Activated naive CD4-positive, alpha-beta T cell treated with Interleukin-2 at 50 U/mL for 16 hours (primary cell): Measurements from ENCODE around the gene TRPV4.
"Not testable (repeated sequence)": the region's sequence is repeated elsewhere in the genome, so short reads cannot be mapped to it uniquely, and the experiment has no call there.

Experiments used
- DNase-seq: peaks from one replicate; pipeline ENCODE4 v3.0.0-alpha.2; 2020

TRPV4 gene

GRCh38 chr12:109833307-109834189, at the start of gene TRPV4:
Gene TRPV4 (minus strand): TSS chr12:109833398. CDS start chr12:109814796, 18,602 bp downstream.
- DNase-seq, result no peak

GRCh38 chr12:109881752-109882151, 48.6 kb upstream of the TRPV4 start:
- no peak for DNase-seq

- DNase-seq, result no peak
Observed at GRCh38 chr12:109880938-109881337, 47.7 kb upstream of the TRPV4 start.

- peak; percentile 90 for DNase-seq
Observed at GRCh38 chr12:109880043-109880931, 47.1 kb upstream of the TRPV4 start, which contains the start of gene GLTP. Gene GLTP (minus strand): TSS chr12:109880541. CDS start chr12:109880374, 167 bp downstream.

- DNase-seq, result peak; percentile 8
Observed at GRCh38 chr12:109879351-109880042, 46.3 kb upstream of the TRPV4 start.

GRCh38 chr12:109878749-109879148, 45.6 kb upstream of the TRPV4 start:
- no peak for DNase-seq

- DNase-seq, result no peak
Observed at GRCh38 chr12:109878247-109878625, 45.0 kb upstream of the TRPV4 start.

- no peak for DNase-seq
Observed at GRCh38 chr12:109877504-109878246, 44.5 kb upstream of the TRPV4 start.

GRCh38 chr12:109876406-109876805, 43.2 kb upstream of the TRPV4 start:
- DNase-seq, result no peak

GRCh38 chr12:109875572-109876131, 42.5 kb upstream of the TRPV4 start:
- DNase-seq, result no peak

GRCh38 chr12:109873653-109874052, 40.5 kb upstream of the TRPV4 start:
- no peak for DNase-seq

GRCh38 chr12:109871668-109872314, 38.6 kb upstream of the TRPV4 start:
- DNase-seq, result no peak

GRCh38 chr12:109870648-109871047, 37.5 kb upstream of the TRPV4 start:
- DNase-seq, result no peak

GRCh38 chr12:109868182-109869051, 35.2 kb upstream of the TRPV4 start:
- no peak for DNase-seq

GRCh38 chr12:109864916-109865315, 31.7 kb upstream of the TRPV4 start:
- no peak for DNase-seq

- no peak for DNase-seq
Observed at GRCh38 chr12:109863847-109864712, 30.9 kb upstream of the TRPV4 start.

GRCh38 chr12:109862491-109862890, 29.3 kb upstream of the TRPV4 start:
- not testable (repeated sequence) for DNase-seq

- no peak for DNase-seq
Observed at GRCh38 chr12:109861689-109862314, 28.6 kb upstream of the TRPV4 start.

GRCh38 chr12:109860977-109861376, 27.8 kb upstream of the TRPV4 start:
- DNase-seq, result no peak
